HepG2 (cell line): ENCODE results near the gene UBE2R2. TPM values are rescaled to one million over a fixed set of nuclear protein-coding genes. Genes with fewer than 3 reads are reported as not detected.

Experiments
- BRCA1 ChIP-seq: sonication (generic); formaldehyde crosslinking; IDR thresholded peaks from 2 replicates; pipeline ENCODE4 v1.4.0; 2020; ENCODE audit warnings: missing genetic modification reagents
- CHD2 ChIP-seq: IDR thresholded peaks from 2 replicates; pipeline ENCODE4 v1.6.1; 2011; ENCODE audit warnings: low read depth, low read length, improper control_type of control experiment
- ETV5 ChIP-seq: IDR thresholded peaks from 2 replicates; pipeline ENCODE4 v1.6.1; 2018; ENCODE audit warnings: missing biosample characterization, missing genetic modification reagents, inconsistent platforms, borderline replicate concordance
- FOSL2 ChIP-seq: sonication (generic); formaldehyde crosslinking; IDR thresholded peaks from 2 replicates; pipeline ENCODE4 v1.4.0; 2020; ENCODE audit warnings: missing genetic modification reagents
- HNRNPK ChIP-seq: fragments of 200-400 bp; formaldehyde crosslinking; IDR thresholded peaks from 2 replicates; pipeline ENCODE4 v1.6.1; 2018; ENCODE audit warnings: low read length, low read depth, moderate library complexity, mild to moderate bottlenecking; ENCODE audit not compliant: poor library complexity, severe bottlenecking
- KAT2B ChIP-seq: fragments of 150-350 bp; IDR thresholded peaks from 2 replicates; pipeline ENCODE4 v1.6.1; 2014; ENCODE audit warnings: low read depth, low read length, borderline replicate concordance
- KMT2A ChIP-seq: sonication (generic); formaldehyde crosslinking; IDR thresholded peaks from 2 replicates; pipeline ENCODE4 v1.4.0; 2020; ENCODE audit warnings: missing genetic modification reagents
- MAFG ChIP-seq: sonication (generic); formaldehyde crosslinking; IDR thresholded peaks from 2 replicates; pipeline ENCODE4 v1.5.1; 2020; ENCODE audit warnings: mild to moderate bottlenecking, missing genetic modification reagents
- RFXANK ChIP-seq: IDR thresholded peaks from 2 replicates; pipeline ENCODE4 v1.6.1; 2016
- ZNF343 ChIP-seq: sonication (generic); formaldehyde crosslinking; IDR thresholded peaks from 2 replicates; pipeline ENCODE4 v1.4.0; 2020; ENCODE audit warnings: mild to moderate bottlenecking, missing genetic modification reagents
- ZNF451 ChIP-seq: sonication (generic); formaldehyde crosslinking; IDR thresholded peaks from 2 replicates; pipeline ENCODE4 v1.5.0; 2020; ENCODE audit warnings: mild to moderate bottlenecking, missing genetic modification reagents
- ZNF619 ChIP-seq: sonication (generic); formaldehyde crosslinking; IDR thresholded peaks from 2 replicates; pipeline ENCODE4 v1.4.0; 2020; ENCODE audit warnings: mild to moderate bottlenecking, missing genetic modification reagents
- ZNF766 ChIP-seq: sonication (generic); formaldehyde crosslinking; IDR thresholded peaks from 2 replicates; pipeline ENCODE4 v1.5.0; 2020; ENCODE audit warnings: missing genetic modification reagents, borderline replicate concordance
- polyA plus RNA-seq, 8 experiments: library from polyadenylated mRNA; depleted of rRNA in 3 of 8; stranded (reverse) in 7 of 8; unstranded in 1 of 8; fragments of >200 nt; fragmentation: Illumina TruSeq in 4 of 8; extraction: Trizol in 4 of 8; gene quantifications; 2 replicates each; pipeline versions ENCODE4 v1.2.1 to v1.2.3, GENCODE V29; 2011 to 2016; ENCODE audit warnings: low read depth in 4 of 8, missing spikeins in 1 of 8, mixed read lengths in 1 of 8; ENCODE audit not compliant: insufficient read depth in 1 of 8
- total RNA-seq, 5 experiments: library from RNA; depleted of rRNA; stranded (reverse); fragments of >200 nt; fragmentation: Illumina TruSeq; extraction: Trizol; gene quantifications; 2 replicates each; pipeline ENCODE4 v1.2.3, GENCODE V29; 2016; ENCODE audit warnings: low read depth in 1 of 5
- TF ChIP-seq, protein P1 (sequence below): sonication (generic); formaldehyde crosslinking; IDR thresholded peaks from 2 replicates; pipeline ENCODE4 v1.4.0; 2020; ENCODE audit warnings: mild to moderate bottlenecking, missing genetic modification reagents
- TF ChIP-seq, protein P2 (sequence below), 2 experiments: sonication (generic) in 1 of 2; formaldehyde crosslinking in 1 of 2; IDR thresholded peaks; 2 replicates each; pipeline versions ENCODE4 v1.6.1 to v1.9.0; 2014 to 2022; ENCODE audit warnings: antibody characterized with exemption in 1 of 2, borderline replicate concordance in 1 of 2, inconsistent platforms in 1 of 2, low read depth in 1 of 2, missing genetic modification reagents in 1 of 2
- TF ChIP-seq, protein P3 (sequence below): sonication (generic); formaldehyde crosslinking; IDR thresholded peaks from 2 replicates; pipeline ENCODE4 v1.8.0; 2023; ENCODE audit warnings: mild to moderate bottlenecking, missing genetic modification reagents

The UBE2R2 gene
- total and polyA plus RNA-seq, 2 of the 13 experiments (the other 11 are each of a cell fraction or from before 2014, with no cell fraction given): 14.8 to 20.9 TPM

DNA sequence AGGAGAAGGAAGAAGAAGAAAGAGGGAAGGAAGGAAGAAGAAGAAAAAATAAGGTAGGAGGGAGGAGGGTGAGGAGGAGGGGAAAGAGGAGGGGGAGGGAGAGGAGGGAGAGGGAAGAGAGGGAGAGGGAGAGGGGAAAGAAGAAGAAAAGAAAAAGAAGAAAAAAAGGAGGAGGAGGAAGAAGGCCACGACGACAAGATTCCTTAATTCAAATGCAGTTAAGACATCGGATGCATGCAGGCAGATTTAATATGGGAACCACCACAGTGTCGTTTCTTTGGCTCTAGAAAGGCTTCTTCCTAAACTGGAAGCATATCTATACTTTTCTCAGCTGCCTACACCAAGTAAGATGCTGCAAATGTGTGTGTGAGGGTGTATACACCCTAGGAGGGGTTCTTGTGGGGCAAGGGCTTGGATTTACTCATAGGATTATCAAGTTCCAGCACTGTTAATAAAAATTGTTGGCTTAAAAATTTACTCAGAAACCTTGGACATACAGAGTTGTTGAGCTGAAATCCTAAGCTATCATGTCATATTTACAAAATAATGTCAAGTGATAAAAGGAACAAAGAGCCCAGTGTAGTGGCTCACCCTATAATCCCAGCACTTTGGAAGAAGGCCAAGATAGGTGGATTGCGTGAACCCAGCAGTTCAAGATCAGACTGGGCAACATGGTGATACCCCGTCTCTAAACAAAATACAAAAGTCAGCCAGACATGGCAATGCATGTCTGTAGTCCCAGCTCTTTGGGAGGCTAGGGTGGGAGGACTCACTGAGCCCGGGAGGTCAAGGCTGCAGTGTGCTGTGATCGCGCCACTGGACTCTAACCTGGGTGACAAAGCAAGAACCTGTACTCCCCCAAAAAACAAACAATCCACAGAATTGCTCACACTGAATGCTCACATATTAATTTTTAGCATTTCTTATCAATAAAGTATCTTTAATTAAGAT lies 123.2 kb downstream of the UBE2R2 start (continued):
- TF ChIP-seq ZNF766 (CRISPR knock-in tag) (no peak), HNRNPK (peak; percentile 82), CHD2 (no peak), MAFG (CRISPR knock-in tag) (no peak), BRCA1 (0 out of 2 replicates have a peak, but pooled peaks have one; percentile 75), KAT2B (no peak), ETV5 (CRISPR knock-in tag) (peak; percentile 19; the same call in 1 of the 2 replicates), RFXANK (no peak), KMT2A (CRISPR knock-in tag) (0 out of 2 replicates have a peak, but pooled peaks have one; percentile 23), FOSL2 (CRISPR knock-in tag) (peak; percentile 84), ZNF343 (CRISPR knock-in tag) (no peak), ZNF451 (CRISPR knock-in tag) (no peak), ZNF619 (CRISPR knock-in tag) (no peak)
- TF ChIP-seq, protein P1, sequence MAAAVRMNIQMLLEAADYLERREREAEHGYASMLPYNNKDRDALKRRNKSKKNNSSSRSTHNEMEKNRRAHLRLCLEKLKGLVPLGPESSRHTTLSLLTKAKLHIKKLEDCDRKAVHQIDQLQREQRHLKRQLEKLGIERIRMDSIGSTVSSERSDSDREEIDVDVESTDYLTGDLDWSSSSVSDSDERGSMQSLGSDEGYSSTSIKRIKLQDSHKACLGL (CRISPR knock-in tag): no peak
- TF ChIP-seq, protein P2, sequence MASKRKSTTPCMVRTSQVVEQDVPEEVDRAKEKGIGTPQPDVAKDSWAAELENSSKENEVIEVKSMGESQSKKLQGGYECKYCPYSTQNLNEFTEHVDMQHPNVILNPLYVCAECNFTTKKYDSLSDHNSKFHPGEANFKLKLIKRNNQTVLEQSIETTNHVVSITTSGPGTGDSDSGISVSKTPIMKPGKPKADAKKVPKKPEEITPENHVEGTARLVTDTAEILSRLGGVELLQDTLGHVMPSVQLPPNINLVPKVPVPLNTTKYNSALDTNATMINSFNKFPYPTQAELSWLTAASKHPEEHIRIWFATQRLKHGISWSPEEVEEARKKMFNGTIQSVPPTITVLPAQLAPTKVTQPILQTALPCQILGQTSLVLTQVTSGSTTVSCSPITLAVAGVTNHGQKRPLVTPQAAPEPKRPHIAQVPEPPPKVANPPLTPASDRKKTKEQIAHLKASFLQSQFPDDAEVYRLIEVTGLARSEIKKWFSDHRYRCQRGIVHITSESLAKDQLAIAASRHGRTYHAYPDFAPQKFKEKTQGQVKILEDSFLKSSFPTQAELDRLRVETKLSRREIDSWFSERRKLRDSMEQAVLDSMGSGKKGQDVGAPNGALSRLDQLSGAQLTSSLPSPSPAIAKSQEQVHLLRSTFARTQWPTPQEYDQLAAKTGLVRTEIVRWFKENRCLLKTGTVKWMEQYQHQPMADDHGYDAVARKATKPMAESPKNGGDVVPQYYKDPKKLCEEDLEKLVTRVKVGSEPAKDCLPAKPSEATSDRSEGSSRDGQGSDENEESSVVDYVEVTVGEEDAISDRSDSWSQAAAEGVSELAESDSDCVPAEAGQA (IDR thresholded peaks at IDR 0.05; ENCODE audit: low read depth): no peak
- TF ChIP-seq, protein P2 (CRISPR knock-in tag; IDR thresholded peaks at IDR 0.05; ENCODE audit: borderline replicate concordance): no peak
- TF ChIP-seq, protein P3, sequence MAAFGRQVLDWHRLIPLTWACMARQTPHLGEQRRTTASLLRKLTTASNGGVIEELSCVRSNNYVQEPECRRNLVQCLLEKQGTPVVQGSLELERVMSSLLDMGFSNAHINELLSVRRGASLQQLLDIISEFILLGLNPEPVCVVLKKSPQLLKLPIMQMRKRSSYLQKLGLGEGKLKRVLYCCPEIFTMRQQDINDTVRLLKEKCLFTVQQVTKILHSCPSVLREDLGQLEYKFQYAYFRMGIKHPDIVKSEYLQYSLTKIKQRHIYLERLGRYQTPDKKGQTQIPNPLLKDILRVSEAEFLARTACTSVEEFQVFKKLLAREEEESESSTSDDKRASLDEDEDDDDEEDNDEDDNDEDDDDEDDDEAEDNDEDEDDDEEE (CRISPR knock-in tag): 0 out of 2 replicates have a peak, but pooled peaks have one; percentile 54
